ENCODE data around the gene AGO4.
A peak's percentile ranks its signal among the peaks of the same experiment; 100 is the strongest.
"Not testable (repeated sequence)": the region's sequence is repeated elsewhere in the genome, so short reads cannot be mapped to it uniquely, and the experiment has no call there.

The AGO4 gene

GRCh38 chr1:35869245-35869950 lies 61.6 kb downstream of the AGO4 start:
- DNase-seq: not testable (repeated sequence)

GRCh38 chr1:35870651-35871309 lies 63.0 kb downstream of the AGO4 start:
- DNase-seq: no peak

- no peak for DNase-seq
These were observed 65.5 kb downstream of the AGO4 start for GRCh38 chr1:35873243-35873750.

- not testable (repeated sequence) for DNase-seq
These were observed 66.3 kb downstream of the AGO4 start for GRCh38 chr1:35874115-35874514.

- DNase-seq: no peak
These were observed 69.2 kb downstream of the AGO4 start for GRCh38 chr1:35876988-35877387.

GRCh38 chr1:35881850-35882273 lies 74.0 kb downstream of the AGO4 start:
- no peak for DNase-seq

- DNase-seq: no peak
These were observed 74.7 kb downstream of the AGO4 start for GRCh38 chr1:35882586-35882944.

GRCh38 chr1:35882945-35883634 lies 75.3 kb downstream of the AGO4 start, which contains the start of gene AGO1:
Gene AGO1, plus strand, starts transcription at chr1:35883209. Its CDS starts 213 bp downstream, at chr1:35883422.
- peak; percentile 95 for DNase-seq

- peak; percentile 56 for DNase-seq
These were observed 75.9 kb downstream of the AGO4 start for GRCh38 chr1:35883635-35884101.

GRCh38 chr1:35884934-35885333 lies 77.1 kb downstream of the AGO4 start:
- no peak for DNase-seq

GRCh38 chr1:35885961-35886558 lies 78.2 kb downstream of the AGO4 start:
- DNase-seq: no peak

GRCh38 chr1:35886577-35887431 lies 79.0 kb downstream of the AGO4 start:
- no peak for DNase-seq

GRCh38 chr1:35887508-35887907 lies 79.7 kb downstream of the AGO4 start:
- no peak for DNase-seq

GRCh38 chr1:35888255-35888654 lies 80.4 kb downstream of the AGO4 start:
- DNase-seq: no peak

- DNase-seq: not testable (repeated sequence)
These were observed 81.2 kb downstream of the AGO4 start for GRCh38 chr1:35888981-35889380.

GRCh38 chr1:35893051-35893879 lies 85.4 kb downstream of the AGO4 start:
- DNase-seq: no peak

- DNase-seq: no peak
These were observed 86.4 kb downstream of the AGO4 start for GRCh38 chr1:35894183-35894582.

GRCh38 chr1:35894656-35895055 lies 86.8 kb downstream of the AGO4 start:
- no peak for DNase-seq

- no peak for DNase-seq
These were observed 92.1 kb downstream of the AGO4 start for GRCh38 chr1:35899941-35900340.

GRCh38 chr1:35901235-35901634 lies 93.4 kb downstream of the AGO4 start:
- DNase-seq: no peak

- no peak for DNase-seq
These were observed 94.9 kb downstream of the AGO4 start for GRCh38 chr1:35902671-35903070.
